ENCODE results near the gene TAT.
"Not testable (repeated sequence)": the region's sequence is repeated elsewhere in the genome, so short reads cannot be mapped to it uniquely, and the experiment has no call there.

The TAT gene

GRCh38 chr16:71576971-71577370 lies at the start of gene TAT:
Gene TAT (minus strand): TSS chr16:71577092. CDS start chr16:71576415, 677 bp downstream.
- in situ Hi-C loops (cut with MboI; ENCODE audit: low pct_unique_long_range_greater_than_20kb, low sequenced_read_pairs, unreplicated experiment), result no loop called here
- no peak for DNase-seq (ENCODE audit: low spot score)
- TF ChIP-seq, protein P1, sequence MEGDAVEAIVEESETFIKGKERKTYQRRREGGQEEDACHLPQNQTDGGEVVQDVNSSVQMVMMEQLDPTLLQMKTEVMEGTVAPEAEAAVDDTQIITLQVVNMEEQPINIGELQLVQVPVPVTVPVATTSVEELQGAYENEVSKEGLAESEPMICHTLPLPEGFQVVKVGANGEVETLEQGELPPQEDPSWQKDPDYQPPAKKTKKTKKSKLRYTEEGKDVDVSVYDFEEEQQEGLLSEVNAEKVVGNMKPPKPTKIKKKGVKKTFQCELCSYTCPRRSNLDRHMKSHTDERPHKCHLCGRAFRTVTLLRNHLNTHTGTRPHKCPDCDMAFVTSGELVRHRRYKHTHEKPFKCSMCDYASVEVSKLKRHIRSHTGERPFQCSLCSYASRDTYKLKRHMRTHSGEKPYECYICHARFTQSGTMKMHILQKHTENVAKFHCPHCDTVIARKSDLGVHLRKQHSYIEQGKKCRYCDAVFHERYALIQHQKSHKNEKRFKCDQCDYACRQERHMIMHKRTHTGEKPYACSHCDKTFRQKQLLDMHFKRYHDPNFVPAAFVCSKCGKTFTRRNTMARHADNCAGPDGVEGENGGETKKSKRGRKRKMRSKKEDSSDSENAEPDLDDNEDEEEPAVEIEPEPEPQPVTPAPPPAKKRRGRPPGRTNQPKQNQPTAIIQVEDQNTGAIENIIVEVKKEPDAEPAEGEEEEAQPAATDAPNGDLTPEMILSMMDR (IDR thresholded peaks at IDR 0.05; ENCODE audit: extremely low read depth, insufficient read depth, missing control alignments), result no peak

DNA sequence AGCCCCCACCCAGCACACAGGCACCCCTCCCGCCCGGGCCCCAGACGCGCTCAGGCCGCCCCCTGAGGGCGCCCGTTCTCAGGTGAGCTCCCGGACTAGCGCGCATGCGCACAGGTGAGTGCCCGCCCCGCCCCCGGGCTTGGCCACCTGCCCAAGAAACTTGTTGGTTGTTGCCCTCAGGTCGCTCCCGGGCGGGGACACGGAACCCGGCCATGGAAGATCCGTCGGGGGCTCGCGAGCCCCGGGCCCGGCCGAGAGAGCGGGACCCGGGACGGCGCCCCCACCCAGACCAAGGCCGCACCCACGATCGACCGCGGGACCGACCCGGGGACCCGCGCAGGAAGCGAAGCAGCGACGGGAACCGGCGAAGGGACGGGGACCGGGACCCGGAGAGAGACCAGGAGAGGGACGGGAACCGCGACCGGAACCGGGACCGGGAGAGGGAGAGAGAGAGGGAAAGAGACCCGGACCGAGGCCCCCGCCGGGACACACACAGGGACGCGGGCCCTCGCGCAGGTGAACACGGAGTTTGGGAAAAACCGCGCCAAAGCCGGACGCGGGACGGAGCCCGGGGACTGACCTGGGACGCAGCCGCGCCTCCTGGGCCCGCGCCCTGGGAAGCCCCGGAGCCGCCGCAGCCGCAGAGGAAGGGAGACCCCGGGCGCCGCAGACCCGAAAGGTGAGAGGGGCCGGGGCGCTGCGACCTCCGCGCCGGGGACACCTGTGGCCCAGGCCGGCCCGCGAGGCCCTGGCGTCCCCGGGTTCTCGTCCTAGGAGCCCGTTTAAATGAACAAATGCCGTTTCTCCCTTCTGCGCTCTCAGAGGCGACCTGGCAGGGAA lies 49.3 kb upstream of the TAT start, which contains the start of gene MARVELD3:
TSS of gene MARVELD3 (plus strand) at position 167 of the 840 bp plus-strand sequence. CDS start at position 213, 46 bp downstream.
- peak; percentile 59 for DNase-seq (ENCODE audit: low spot score)
- in situ Hi-C loops (cut with MboI; ENCODE audit: low pct_unique_long_range_greater_than_20kb, low sequenced_read_pairs, unreplicated experiment), result no loop called here
- TF ChIP-seq, protein P1 (IDR thresholded peaks at IDR 0.05; ENCODE audit: extremely low read depth, insufficient read depth, missing control alignments), result no peak

DNA sequence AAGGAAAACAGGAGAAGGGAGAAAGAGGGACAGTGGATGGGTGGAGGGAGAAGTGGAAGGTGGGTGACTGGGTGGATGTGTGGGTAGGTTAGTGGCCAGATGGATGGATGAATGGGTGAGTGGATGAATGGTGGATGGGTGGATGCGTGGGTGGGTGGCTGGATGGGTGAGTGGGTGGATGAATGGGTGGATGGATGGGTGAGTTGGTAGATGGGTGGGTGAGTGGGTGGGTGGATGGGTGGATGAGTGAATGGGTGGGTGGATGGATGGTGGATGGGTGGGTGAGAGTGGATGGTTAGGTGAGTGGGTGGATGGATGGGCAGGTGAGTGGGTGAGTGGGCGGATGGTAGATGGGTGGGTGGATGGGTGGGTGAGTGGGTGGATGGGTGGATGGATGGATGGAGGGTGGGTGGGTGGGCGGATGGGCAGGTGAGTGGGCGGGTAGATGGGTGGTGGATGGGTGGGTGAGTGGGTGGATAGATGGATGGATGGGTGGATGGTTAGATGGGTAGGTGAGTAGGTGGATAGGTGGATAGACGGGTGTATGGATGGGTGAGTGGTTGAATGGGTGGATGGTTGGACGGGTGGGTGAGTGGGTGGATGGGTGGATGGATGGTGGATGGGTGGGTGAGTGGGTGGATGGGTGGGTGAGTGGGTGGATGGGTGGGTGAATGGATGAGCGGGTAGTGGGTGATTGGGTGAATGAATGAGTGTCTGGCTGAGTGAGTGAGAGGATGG lies 48.4 kb upstream of the TAT start:
- TF ChIP-seq, protein P1 (IDR thresholded peaks at IDR 0.05; ENCODE audit: extremely low read depth, insufficient read depth, missing control alignments), result no peak
- in situ Hi-C loops (cut with MboI; ENCODE audit: low pct_unique_long_range_greater_than_20kb, low sequenced_read_pairs, unreplicated experiment), result no loop called here
- DNase-seq (ENCODE audit: low spot score), result no peak

- DNase-seq (ENCODE audit: low spot score), result peak; percentile 49
- TF ChIP-seq, protein P1 (IDR thresholded peaks at IDR 0.05; ENCODE audit: extremely low read depth, insufficient read depth, missing control alignments), result no peak
- in situ Hi-C loops (cut with MboI; ENCODE audit: low pct_unique_long_range_greater_than_20kb, low sequenced_read_pairs, unreplicated experiment), result loop anchor here (25.0 kb wide), 1 partner anchor 211 kb away; no protein-coding TSS in a partner anchor
Measured at GRCh38 chr16:71623597-71623996, 46.7 kb upstream of the TAT start.

- in situ Hi-C loops (cut with MboI; ENCODE audit: low pct_unique_long_range_greater_than_20kb, low sequenced_read_pairs, unreplicated experiment), result loop anchor here (25.0 kb wide), 1 partner anchor 210 kb away; no protein-coding TSS in a partner anchor
- TF ChIP-seq, protein P1 (IDR thresholded peaks at IDR 0.05; ENCODE audit: extremely low read depth, insufficient read depth, missing control alignments), result no peak
- DNase-seq (ENCODE audit: low spot score), result no peak
Measured at GRCh38 chr16:71622088-71622487, 45.2 kb upstream of the TAT start.

DNA sequence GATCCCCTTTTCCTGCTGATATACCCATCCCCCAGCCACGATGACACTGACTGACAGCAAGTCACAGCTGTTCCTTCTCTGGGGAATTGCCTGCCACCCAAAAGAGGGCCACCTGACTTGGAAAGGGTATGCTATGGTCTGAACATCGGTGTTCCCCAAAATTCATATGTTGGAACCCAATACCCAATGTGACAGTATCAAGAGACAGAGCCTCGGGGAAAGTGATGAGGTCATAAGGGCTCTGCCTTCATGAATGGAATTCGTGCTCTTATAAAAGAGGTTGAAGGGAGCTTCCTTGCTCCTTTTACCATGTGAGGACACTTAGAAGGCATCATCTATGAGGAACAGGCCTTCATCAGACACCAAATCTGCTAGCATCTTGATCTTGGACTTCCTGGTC lies 41.5 kb upstream of the TAT start:
- no peak for DNase-seq (ENCODE audit: low spot score)
- in situ Hi-C loops (cut with MboI; ENCODE audit: low pct_unique_long_range_greater_than_20kb, low sequenced_read_pairs, unreplicated experiment), result loop anchor here (25.0 kb wide), 1 partner anchor 206 kb away; no protein-coding TSS in a partner anchor
- TF ChIP-seq, protein P1 (IDR thresholded peaks at IDR 0.05; ENCODE audit: extremely low read depth, insufficient read depth, missing control alignments), result no peak

GRCh38 chr16:71614956-71615355 lies 38.1 kb upstream of the TAT start:
- not testable (repeated sequence) for DNase-seq (ENCODE audit: low spot score)
- in situ Hi-C loops (cut with MboI; ENCODE audit: low pct_unique_long_range_greater_than_20kb, low sequenced_read_pairs, unreplicated experiment), result loop anchor here (25.0 kb wide), 1 partner anchor 203 kb away; no protein-coding TSS in a partner anchor

All from GM13977 (cell line).